GM19043 (cell line): ENCODE results near the gene PRRC1.

Source experiments
- ATAC-seq: cut with Tn5 transposase; IDR thresholded peaks from one replicate; pipeline ENCODE4 v1.9.1; 2021; ENCODE audit warnings: low read depth; ENCODE audit not compliant: unreplicated experiment

PRRC1 gene

GRCh38 chr5:127602481-127602880 lies 85.0 kb downstream of the PRRC1 start:
- ATAC-seq, result no peak

GRCh38 chr5:127602896-127603844 lies 85.7 kb downstream of the PRRC1 start:
- no peak for ATAC-seq
